SKM-1 treated with dmso at 0.1 percent for 144 hours (cell line): ENCODE data around the gene FBXW4.

Source experiments
- DNase-seq: peaks from one replicate; lab custom pipeline; 2025; ENCODE audit not compliant: unreplicated experiment; lab: John Stamatoyannopoulos, UW

Gene FBXW4

GRCh38 chr10:101618871-101619270, 76.1 kb downstream of the FBXW4 start:
- no peak for DNase-seq

GRCh38 chr10:101617824-101618568, 77.0 kb downstream of the FBXW4 start:
- no peak for DNase-seq

GRCh38 chr10:101617102-101617823, 77.7 kb downstream of the FBXW4 start:
- peak; percentile 48 for DNase-seq

- no peak for DNase-seq
These were observed 78.4 kb downstream of the FBXW4 start for GRCh38 chr10:101616415-101617101.

GRCh38 chr10:101615525-101616116, 79.3 kb downstream of the FBXW4 start:
- no peak for DNase-seq

GRCh38 chr10:101614663-101615524, 80.1 kb downstream of the FBXW4 start:
- DNase-seq, result no peak

- DNase-seq, result no peak
These were observed 81.3 kb downstream of the FBXW4 start for GRCh38 chr10:101613646-101614045.

GRCh38 chr10:101612872-101613271, 82.1 kb downstream of the FBXW4 start:
- no peak for DNase-seq

- no peak for DNase-seq
These were observed 82.9 kb downstream of the FBXW4 start for GRCh38 chr10:101612086-101612485.

GRCh38 chr10:101611096-101611905, 83.7 kb downstream of the FBXW4 start:
- DNase-seq, result no peak

GRCh38 chr10:101609481-101609880, 85.5 kb downstream of the FBXW4 start:
- DNase-seq, result no peak

GRCh38 chr10:101607124-101607523, 87.8 kb downstream of the FBXW4 start:
- no peak for DNase-seq

GRCh38 chr10:101602761-101603398, 92.1 kb downstream of the FBXW4 start:
- peak; percentile 84 for DNase-seq

GRCh38 chr10:101601541-101601940, 93.4 kb downstream of the FBXW4 start:
- DNase-seq, result no peak

GRCh38 chr10:101597091-101597900, 97.7 kb downstream of the FBXW4 start:
- no peak for DNase-seq

- no peak for DNase-seq
These were observed 99.2 kb downstream of the FBXW4 start for GRCh38 chr10:101595591-101596433.

GRCh38 chr10:101593331-101593730, 101.6 kb downstream of the FBXW4 start:
- peak; percentile 85 for DNase-seq

GRCh38 chr10:101588879-101589278, 106.1 kb downstream of the FBXW4 start:
- no peak for DNase-seq
